Stimulated activated CD8-positive, alpha-beta memory T cell treated with anti-CD3 and anti-CD28 coated beads, Interleukin-15, amount 100 ng/mL, for 4 hours (primary cell): Measurements from ENCODE around the gene HLA-DQA2.
"Not testable (repeated sequence)": the region's sequence is repeated elsewhere in the genome, so short reads cannot be mapped to it uniquely, and the experiment has no call there.

ENCODE experiments used
- DNase-seq, 2 donors: peaks; one replicate each; pipeline ENCODE4 v3.0.0-alpha.2; 2020; ENCODE audit warnings: low read depth in 2 of 2

The HLA-DQA2 gene

DNA sequence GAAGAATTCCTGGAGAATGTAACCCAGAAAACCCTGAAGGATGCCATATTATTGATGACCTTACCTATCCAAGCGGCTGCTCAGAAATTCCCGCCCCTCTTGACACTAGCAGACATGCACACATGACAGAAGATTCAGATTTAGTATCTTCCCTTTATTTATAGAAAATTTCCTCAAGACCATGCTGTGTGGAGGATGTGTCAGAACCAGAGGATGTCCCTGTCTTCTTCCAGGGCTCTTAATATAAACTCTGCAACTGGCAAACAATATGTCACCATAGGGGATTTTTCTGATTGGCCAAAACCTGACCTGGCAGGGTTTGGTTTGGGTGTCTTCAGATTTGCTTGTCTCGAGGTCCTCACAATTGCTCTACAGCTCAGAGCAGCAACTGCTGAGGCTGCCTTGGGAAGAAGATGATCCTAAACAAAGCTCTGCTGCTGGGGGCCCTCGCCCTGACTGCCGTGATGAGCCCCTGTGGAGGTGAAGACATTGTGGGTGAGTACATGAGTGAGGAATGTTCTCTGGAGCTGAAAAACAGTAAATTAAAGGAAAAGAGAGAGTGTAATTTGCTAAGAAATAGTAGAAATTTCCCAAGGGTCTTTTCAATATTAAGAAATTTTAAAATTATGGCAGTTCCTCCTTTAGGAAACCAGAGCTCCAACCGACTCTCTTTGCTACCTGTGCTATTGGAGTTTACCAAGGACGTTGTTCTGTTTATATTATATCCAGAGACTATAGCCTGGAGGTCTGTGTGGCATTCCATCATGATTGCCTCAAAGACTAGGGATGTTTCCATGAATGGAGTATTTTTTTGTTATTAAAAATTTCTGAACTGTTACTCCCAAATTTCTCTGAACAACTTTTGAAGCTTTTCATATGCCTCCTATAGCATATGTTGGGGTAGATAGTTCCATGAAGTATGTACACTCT, at the start of gene HLA-DQA2:
Gene HLA-DQA2, plus strand, starts transcription at position 361 of the 930 bp plus-strand sequence. Its CDS starts 53 bp downstream, at position 414.
- no peak for DNase-seq

DNA sequence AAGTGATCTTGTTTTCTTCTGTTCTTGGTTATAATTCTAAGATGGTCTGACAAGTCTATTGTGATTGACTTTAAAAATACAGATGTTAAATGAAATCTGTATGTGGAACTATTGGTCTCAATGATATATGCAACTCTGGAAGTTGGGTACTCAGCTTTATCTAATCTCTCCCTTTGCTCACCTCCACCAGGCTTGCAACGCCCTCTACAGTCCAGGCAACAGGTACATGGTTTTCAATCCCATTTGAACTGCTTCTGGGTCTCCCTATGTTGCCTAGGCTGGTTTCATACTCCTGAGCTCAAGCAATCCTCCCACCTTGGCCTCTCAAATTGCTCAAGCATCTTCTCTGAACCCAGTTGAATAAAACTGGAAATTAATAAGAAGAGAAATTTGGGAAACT, 49.2 kb upstream of the HLA-DQA2 start:
- peak; percentile 8 to 27 for DNase-seq

DNA sequence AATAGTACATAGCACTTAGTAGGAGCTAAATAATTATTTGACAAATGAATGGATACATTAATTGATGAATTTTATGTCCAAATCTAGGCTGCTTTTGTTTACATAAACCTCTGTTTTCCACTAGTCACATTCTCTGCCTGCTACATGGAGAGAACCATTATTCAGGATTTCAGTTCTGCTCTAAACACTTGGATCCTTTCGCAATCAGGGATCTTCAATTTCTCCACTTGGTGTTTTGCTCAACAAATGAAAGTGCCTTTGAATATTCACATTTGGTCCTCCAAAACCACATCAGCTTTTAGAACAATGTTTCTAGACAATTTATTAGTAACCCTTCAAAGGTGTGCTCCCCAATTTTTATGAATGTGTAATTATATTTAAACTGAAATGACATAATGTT, 44.2 kb upstream of the HLA-DQA2 start:
- no peak for DNase-seq

DNA sequence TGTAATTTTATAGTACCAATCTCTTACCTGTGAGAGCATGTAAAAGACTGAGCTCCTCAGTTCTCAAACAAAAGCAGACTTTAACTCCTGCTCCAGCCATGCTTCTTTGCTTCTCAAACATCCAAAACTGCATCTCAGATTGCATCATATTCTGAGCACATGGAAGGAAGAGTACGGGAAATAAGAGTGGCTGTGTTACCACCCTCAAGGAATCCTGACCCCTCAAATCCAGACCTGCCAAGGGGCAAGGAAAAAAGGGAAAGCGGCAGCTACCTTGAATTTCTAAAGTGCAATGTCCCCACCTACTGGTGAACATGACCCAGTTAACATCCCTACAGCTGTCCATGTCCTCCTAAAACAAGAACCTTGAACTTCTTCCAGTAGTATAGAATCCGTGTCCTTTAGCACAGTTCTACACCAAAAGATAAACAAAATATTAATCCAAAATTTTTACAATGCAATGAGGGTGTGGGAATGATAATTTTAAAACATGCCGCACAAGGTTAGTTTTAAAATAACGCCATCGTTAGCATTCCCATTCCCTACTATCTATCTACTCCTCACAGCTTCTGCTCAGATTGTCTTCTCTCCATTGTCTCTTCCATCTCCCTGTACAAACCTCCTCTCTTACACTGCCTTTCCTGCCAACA, 40.7 kb upstream of the HLA-DQA2 start:
- DNase-seq = no peak

DNA sequence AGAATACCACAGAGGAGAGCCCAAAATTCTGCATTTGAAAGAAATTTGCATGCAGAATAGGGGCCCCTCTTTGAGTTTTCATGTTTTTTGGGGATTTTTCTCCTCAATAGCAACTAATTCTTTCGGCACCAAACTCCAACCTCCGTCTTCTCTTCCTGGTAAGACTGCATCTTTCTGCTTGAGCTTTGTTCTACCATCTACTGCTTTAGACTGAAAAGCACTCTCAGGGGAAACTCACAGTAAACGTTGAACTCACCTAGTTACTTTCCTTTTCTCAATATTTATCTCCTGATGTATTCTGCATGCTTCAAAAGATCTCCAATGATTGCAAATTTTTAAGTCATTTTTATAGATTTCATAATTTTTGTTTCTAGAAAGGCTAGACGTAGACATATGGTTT, 37.8 kb upstream of the HLA-DQA2 start:
- no peak for DNase-seq

DNA sequence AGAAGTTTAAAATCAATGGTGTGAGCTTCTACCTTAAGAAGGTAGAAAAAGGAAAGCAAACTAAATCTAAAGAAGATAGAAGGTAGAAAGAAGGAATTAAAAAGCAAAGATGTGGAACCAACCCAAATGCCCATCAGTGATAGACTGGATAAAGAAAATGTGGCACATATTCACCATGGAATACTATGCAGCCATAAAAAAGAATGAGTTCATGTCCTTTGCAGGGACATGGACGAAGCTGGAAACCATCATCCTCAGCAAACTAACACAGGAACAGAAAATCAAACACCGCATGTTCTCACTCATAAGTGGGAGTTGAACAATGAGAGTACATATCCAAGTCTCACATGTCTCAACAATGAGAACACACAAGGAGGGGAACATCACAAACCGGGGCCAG, 36.0 kb upstream of the HLA-DQA2 start:
- DNase-seq = not testable (repeated sequence)

DNA sequence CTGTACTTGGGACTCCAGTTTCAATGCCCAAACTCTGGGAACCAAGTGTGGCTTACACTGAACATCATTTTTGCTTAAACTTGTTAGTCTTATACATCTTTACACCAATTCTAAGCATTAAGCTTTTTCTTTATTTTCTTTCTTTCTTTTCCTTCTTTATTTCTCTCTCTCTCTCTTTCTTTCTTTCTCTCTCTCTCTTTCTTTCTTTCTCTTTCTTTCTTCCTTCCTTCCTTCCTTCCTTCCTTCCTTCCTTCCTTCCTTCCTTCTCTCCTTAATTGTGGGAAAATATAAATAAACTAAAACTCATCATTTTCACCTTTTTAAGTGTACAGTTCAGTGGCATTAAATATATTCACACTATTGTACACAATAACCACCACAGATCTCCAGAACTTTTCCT, 31.6 kb upstream of the HLA-DQA2 start:
- DNase-seq = no peak

DNA sequence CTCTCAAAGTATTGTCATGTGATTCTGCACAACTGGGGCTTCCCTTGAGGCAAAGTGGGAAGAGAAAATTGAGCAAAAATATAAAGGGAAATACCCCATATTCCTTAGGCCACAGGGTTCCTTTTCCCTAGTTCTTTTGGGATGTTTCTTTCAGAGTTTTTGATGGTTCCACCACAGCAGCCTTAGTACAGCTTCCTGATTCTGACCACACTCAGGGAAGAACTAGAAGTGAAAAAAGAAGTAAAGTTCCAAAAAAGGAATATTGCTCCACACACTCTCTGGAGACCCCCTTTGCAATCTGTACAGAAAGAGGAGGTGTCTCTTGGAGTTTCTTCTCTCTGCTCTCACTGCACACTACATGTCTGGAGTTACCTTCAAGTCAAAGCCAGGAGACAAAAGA, 27.9 kb upstream of the HLA-DQA2 start:
- no peak for DNase-seq

DNA sequence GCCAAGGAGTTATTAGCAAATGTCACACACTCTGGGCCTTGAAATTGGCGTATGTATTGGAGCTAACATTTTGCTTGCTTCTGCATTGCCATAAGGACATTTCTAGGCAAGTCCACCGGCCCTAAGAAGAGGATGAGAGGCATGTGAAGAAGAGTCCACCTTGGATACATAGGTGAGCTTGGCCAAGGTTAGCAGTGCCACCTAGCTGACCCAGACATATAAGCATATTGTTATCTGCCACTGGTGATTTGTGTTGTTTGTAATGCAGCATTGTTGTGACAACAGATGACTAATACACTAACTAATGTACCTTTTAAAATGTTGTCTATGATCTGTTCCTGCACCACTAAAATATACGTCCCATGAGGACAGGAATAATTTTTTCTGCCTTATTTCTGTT, 24.8 kb upstream of the HLA-DQA2 start:
- no peak for DNase-seq

DNA sequence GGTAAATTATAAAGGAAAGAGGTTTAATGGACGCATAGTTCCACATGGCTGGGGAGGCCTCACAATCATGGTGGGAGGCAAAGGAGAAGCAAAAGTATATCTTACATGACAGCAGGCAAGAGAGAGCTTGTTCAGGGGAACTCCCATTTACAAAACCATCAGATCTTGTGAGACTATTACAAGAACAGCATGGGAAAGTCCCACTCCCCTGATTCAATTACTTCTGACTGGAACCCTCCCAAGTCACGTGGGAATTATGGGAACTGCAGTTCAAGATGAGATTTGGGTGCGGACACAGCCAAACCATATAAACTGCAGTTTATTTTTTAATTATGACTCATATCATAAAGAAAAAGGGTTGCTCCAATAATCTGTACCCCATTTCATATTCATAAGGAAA, 22.3 kb upstream of the HLA-DQA2 start:
- no peak for DNase-seq

DNA sequence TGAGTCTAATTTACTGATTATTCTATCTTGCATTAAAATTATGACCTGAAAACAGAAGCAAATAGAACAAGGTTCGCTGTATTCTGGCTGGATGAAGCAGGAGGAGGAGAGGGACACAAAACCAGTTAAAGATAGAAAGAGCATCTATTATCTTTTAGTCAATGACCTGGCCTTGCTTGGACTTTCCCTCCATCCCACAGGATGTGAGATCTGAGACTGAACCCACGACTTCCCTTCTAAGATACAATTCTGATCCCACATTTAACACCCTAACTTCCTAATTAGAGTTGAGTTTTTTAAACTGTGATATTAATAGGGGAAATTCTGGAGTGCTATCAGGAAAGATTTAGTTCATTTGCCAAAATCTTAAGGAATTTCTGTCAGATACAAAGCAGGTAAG, 3.1 kb upstream of the HLA-DQA2 start:
- DNase-seq = no peak

DNA sequence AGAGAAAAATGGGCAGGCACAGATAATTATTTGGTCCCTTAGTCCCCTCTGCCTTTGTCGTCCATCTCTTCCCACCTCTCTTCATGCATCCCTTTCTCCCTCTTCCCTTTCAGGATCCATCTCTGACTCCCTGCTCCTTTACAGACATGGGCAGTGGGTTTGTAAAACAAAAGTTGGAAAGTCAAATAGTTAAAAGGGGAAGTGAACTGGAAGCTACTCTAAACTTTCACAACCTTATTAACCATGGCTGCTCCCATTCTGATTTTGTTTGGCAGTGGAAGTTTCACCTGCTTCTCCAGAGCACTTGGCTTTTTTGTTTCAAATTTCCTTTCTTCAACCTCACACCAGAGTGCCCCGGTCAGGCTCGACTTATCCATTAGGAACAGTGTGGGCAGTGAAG, 1.2 kb downstream of the HLA-DQA2 start:
- no peak for DNase-seq

DNA sequence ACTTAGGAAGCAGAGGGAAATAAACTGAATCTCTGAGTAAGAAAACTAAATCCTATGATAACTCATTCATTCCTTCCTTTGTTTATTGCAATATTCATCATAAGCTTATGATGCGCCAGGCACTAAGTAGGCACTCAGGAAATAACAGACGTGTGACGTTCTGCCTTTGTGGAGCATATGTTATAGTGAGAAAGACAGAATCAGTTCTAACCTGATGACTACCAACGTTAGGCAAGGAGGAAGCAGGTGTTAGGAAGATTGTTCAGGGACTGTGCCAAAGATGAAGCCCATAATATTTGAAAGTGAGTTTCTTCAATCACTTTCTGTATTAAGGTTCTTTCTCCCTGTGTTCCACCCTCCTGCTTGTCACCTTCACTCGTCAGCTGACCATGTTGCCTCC, 3.6 kb downstream of the HLA-DQA2 start:
- no peak for DNase-seq

DNA sequence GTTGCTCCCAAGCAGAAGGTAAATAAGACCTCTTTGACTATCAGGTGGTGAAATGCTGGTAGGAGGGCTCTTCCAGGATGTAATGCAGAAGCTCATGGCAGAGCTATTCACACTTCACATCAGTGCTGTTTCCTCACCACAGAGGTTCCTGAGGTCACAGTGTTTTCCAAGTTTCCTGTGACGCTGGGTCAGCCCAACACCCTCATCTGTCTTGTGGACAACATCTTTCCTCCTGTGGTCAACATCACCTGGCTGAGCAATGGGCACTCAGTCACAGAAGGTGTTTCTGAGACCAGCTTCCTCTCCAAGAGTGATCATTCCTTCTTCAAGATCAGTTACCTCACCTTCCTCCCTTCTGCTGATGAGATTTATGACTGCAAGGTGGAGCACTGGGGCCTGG, 4.5 kb downstream of the HLA-DQA2 start:
- DNase-seq = not testable (repeated sequence)

DNA sequence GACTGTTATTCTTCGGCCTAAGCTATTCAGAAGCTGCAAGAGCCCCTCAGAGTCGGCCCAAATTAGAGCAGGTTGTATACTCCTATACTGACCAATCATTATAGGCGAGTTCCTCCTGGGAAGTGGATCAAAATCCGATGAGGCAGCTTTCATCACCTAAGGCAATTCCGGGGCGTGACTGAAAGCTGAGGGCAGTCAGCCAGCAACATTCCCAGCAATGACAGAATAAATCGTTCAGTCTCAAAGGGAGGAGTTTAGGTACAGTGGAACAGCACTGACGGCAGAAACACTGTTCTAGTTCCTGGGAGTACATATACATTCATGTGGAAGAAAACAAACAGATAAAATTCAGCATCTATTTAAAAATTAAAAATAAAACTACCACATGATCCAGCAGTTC, 11.4 kb downstream of the HLA-DQA2 start:
- no peak for DNase-seq

DNA sequence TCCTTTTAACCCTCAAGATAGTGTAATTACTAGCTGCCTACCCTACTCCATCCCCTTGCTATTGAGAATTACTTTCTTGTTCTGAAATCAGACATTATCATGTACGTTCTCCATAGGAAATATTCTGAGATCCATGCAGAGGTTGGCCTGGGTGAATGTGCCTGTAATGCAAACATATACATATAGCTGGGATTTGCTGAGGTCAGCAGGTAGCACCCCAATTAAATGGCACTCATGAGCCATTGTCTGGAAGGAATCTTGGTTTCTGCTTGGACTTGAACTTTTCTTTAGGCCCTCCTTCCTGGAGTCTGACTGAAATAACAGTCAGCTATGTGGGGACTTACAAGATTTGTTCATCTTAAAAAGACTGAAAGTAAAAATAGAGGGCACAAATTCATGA, 18.5 kb downstream of the HLA-DQA2 start:
- no peak for DNase-seq

DNA sequence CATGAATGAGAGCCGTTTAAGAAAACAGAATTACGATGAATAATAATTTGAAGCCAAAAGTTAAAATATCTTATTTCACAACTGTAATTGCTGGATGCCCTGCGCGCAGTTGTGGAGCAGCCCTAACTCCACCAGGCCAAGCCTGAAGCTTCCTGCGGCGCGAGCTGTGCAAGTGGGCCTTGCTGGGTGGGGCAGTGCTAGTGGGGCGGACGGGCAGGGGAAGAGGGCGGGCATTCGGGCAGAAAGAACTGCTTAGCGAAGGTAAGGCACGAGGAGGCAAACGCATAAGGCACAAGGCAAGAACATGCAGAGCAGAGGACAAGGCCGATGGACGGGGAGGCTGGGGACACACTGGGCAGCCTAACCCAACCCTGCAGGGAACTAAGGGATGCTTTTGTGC, 19.9 kb downstream of the HLA-DQA2 start:
- DNase-seq = no peak

DNA sequence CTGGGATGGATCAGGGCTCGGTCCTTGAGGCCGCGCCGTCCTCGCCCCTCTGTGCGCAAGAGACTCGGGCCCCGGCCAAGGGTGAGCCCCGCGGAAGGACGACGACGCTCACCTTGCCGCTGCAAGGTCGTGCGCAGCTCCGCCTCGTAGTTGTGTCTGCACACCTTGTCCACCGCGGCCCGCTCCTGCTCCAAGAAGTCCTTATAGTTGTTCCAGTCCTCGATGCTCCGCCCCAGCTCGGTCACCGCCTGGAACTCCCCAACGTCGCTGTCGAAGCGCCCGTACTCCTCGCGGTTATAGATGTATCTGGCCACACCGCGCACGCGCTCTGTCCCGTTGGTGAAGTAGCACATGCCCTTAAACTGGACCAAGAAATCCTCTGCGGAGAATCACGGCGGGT, 20.4 kb downstream of the HLA-DQA2 start:
- DNase-seq = no peak

DNA sequence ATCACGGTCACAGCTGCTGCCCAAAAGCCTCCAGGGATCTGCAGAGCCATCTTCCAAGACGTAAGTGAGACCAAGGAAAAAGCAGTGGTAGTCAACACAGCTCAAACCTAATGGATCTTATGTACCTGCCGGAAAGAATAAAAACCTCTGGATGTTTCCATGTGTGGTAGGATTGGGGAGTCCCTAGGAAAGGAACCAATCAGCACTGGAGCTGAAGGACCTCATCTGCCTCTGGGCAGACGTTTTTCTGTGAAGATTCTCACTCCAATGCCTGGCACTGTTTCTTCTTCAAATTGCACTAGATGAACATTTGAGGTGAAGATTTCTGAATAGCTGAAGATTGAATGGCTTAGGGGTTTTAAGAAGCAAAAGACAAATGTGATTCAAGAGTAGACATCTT, 22.2 kb downstream of the HLA-DQA2 start, which contains the start of gene HLA-DQB2:
Gene HLA-DQB2, minus strand, starts transcription at position 112 of the 400 bp plus-strand sequence. Its CDS starts 62 bp downstream, at position 50.
- no peak for DNase-seq

DNA sequence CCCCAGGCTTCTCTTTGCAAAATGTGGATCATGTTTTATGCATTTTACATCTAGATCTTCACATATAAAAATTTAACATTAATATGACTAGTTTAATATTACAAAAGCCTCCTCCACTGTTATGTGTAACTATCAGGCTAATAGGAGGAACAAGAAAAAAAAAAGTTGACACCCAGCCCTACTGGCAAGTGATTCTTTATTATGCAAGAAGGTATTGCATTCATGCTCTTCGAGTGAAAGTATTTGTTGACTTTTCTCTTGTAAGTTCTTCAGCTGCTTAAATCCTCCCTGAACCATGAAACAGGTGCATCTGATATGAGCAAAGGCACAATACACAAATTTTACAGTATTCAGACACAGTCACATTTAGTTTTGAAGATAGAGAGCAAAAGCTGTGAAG, 22.9 kb downstream of the HLA-DQA2 start:
- no peak for DNase-seq

DNA sequence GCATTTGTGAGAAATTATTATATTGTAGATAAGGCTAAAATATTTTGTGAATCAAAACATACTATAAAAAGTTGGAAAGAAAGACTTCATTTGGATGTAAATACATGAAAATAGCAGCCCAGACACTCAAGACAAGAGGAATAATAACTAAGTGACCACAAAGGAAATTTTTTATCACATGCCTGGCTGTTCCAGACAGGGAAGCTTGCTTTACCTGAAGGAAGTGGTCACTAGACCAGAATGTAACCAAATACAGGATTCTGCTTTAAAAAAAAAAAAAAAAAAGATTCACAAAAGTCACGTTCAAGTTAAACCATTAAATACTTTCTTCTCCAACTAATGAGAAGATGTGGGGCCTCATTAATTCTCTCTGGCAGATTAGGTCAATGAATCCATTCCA, 31.5 kb downstream of the HLA-DQA2 start:
- DNase-seq = no peak

DNA sequence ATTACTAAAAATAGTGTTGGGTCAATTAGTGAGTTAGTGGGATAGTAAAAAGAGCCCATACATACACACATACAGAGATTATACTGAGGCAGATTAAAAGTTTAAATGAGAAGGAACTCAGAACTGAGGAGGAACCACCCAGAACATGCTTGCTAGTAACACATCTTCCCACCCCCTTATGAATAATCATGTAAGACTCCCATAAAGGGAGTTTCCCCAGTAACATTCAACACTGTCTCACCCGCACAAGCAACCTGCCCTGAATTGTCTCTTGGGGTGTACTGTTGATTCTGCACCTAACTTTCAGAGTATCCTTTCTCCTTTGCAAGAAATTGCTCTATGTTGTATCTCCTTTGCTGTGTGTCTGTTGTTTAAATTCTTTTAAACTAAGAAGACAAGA, 33.2 kb downstream of the HLA-DQA2 start:
- no peak for DNase-seq

DNA sequence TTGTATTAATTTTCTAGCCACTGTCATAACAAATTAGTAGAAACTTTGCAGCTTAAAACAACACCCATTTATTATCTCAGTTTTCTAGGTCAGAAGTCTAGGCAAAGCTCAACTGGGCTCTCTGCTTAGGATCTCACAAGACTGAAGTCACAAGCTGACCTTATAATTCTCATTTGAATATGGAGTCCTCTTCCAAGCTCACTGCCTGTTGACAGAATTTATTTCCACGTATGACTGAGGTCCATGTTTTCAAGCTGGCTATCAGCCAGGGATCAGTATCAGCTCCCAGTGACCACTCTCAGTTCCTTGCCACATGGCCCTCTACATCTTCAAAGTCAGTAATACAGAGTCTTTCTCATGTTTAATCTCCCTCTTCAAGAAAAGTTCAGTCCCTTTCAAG, 33.9 kb downstream of the HLA-DQA2 start:
- no peak for DNase-seq
